Measurements from ENCODE around the gene C21orf91. TPM values are rescaled to one million over a fixed set of nuclear protein-coding genes. Genes with fewer than 3 reads are reported as not detected.
A peak's percentile ranks its signal among the peaks of the same experiment; 100 is the strongest.

Gene C21orf91
- total RNA-seq, 1 donor from 2014 or later: 5.6 TPM

DNA sequence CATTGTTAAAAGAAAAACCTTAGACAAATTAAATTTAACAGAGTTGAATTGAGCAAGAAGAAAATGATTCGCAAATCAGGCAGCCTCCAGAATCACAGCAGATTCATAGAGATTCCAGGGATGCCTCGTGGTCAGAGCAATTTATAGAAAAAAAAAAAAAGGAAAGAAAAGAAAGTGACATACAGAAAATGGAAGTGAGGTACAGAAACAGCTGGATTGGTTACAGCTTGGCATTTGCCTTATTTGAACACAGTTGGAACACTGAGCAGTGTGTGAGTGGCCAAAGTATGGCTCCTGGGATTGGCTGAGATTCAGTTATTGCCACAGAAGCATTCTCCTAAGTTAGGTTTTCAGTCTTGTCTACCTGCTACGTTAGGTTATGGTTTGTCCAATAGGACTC lies 9.1 kb upstream of the C21orf91 start:
- Histone ChIP-seq H3K27me3 (ENCODE audit: control insufficient read depth, insufficient read depth, low read length) (no peaks in the 10 kb centered on the region), H3K36me3 (ENCODE audit: control insufficient read depth, insufficient read depth, low read length) (no peaks in the 10 kb centered on the region), H3K4me3 (ENCODE audit: low read depth, low read length) (no peak overlapping the region)
- no peak for DNase-seq (ENCODE audit: low read depth)
- no peak for TF ChIP-seq CTCF (IDR thresholded peaks at IDR 0.05; ENCODE audit: insufficient read depth, low read length, poor library complexity, severe bottlenecking)

DNA sequence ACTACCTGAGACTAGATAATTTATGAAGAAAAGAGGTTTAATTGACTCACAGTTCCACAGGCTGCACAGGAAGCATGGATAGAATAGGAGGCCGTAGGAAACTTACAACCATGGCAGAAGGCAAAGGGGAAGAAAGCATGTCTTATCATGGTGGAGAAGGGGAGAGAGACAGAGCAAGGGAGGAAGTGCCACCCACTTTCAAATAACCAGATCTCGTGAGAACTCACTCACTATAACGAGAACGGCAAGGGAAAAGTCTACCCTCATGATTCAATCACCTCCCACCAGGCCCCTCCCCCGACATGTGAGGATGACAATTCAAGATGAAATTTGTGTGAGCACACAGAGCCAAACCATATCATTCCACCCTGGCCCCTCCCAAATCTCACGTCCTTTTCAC lies 4.7 kb upstream of the C21orf91 start:
- no peak for DNase-seq (ENCODE audit: low read depth)
- H3K4me3 ChIP-seq (ENCODE audit: low read depth, low read length): no peak overlapping the region
- no peak for TF ChIP-seq CTCF (IDR thresholded peaks at IDR 0.05; ENCODE audit: insufficient read depth, low read length, poor library complexity, severe bottlenecking)
- no peaks in the 10 kb centered on the region for H3K27me3 ChIP-seq (ENCODE audit: control insufficient read depth, insufficient read depth, low read length)
- no peaks in the 10 kb centered on the region for H3K36me3 ChIP-seq (ENCODE audit: control insufficient read depth, insufficient read depth, low read length)

DNA sequence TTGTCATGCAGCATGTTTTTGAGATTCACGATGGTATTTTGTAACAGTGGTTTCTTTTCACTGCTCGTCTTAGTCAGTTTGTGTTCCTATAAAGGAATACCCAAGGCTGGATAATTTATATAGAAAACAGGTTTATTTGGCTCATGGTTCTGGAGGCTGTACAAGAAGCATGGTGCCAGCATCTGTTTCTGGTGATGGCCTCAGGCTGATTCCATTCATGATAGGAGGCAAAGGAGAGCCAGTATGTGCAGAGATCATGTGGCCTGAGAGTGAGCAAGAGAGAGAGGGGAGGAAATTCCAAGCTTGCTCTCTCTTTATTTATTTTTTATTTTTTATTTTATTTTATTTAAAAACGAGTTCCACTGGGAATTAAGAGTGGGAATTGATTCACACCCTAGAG lies 2.0 kb upstream of the C21orf91 start:
- H3K4me3 ChIP-seq (ENCODE audit: low read depth, low read length): no peak overlapping the region
- no peak for TF ChIP-seq CTCF (IDR thresholded peaks at IDR 0.05; ENCODE audit: insufficient read depth, low read length, poor library complexity, severe bottlenecking)
- no peak for DNase-seq (ENCODE audit: low read depth)
- H3K27me3 ChIP-seq (ENCODE audit: control insufficient read depth, insufficient read depth, low read length): no peaks in the 10 kb centered on the region
- no peaks in the 10 kb centered on the region for H3K36me3 ChIP-seq (ENCODE audit: control insufficient read depth, insufficient read depth, low read length)

GRCh38 chr21:17819877-17820229 lies 697 bp upstream of the C21orf91 start:
- DNase-seq (ENCODE audit: low read depth): no peak
- Histone ChIP-seq H3K4me3 (ENCODE audit: low read depth, low read length) (peak overlapping the region; percentile 92), H3K36me3 (ENCODE audit: control insufficient read depth, insufficient read depth, low read length) (no peaks in the 10 kb centered on the region), H3K27me3 (ENCODE audit: control insufficient read depth, insufficient read depth, low read length) (no peaks in the 10 kb centered on the region)
- TF ChIP-seq CTCF (IDR thresholded peaks at IDR 0.05; ENCODE audit: insufficient read depth, low read length, poor library complexity, severe bottlenecking): no peak

DNA sequence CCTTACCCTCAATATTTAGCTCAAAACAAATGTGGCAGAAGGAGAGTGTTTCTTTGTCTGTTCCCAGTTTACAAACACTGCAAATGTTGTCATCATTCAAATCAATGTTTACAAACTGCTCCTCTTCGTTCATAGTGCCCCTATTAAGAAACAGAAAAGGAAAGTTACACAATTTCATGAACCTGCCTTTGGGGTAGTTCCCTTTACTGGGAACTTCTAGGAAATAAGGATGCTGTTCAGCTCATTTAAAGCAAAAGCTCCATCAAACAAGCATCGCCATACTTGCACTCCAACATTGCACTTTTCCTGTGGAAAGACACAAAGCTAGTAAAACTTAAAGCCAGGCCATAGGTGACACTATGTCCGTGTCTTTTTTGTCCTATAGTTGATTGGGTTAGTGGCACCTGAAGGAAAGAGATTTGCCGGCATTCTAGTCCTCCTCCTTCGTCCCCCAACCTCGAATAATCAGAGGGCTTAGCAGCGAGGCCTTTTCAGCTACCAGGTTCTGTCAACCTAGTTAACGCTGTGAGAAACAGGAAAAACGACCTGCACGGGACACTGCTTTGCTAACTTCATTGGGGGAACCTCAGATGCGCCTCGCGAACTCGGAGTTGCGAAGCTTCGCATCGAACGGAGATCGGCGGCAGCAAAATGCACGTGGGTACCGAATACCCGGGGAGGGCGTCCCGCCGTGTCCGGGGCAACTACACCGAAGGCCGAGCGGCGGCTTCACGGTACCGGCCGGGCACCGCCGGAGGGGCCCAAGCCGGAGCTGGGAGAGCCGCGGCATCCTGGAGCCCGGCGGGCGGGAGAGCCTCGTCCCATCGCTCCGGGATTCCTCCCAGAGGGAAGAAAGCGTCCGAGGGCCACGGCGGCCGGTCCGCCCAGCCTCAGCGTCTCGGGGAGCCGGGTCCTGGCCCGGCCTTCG lies 706 bp downstream of the C21orf91 start:
- TF ChIP-seq CTCF (IDR thresholded peaks at IDR 0.05; ENCODE audit: insufficient read depth, low read length, poor library complexity, severe bottlenecking): no peak
- peaks cover 1% of the 10 kb centered on the region for H3K36me3 ChIP-seq (ENCODE audit: control insufficient read depth, insufficient read depth, low read length)
- DNase-seq (ENCODE audit: low read depth): no peak

GRCh38 chr21:17813353-17813752 lies 5.8 kb downstream of the C21orf91 start:
- Histone ChIP-seq H3K4me3 (ENCODE audit: low read depth, low read length) (no peak overlapping the region), H3K36me3 (ENCODE audit: control insufficient read depth, insufficient read depth, low read length) (peaks cover 3% of the 10 kb centered on the region), H3K27me3 (ENCODE audit: control insufficient read depth, insufficient read depth, low read length) (no peaks in the 10 kb centered on the region)
- no peak for DNase-seq (ENCODE audit: low read depth)
- TF ChIP-seq CTCF (IDR thresholded peaks at IDR 0.05; ENCODE audit: insufficient read depth, low read length, poor library complexity, severe bottlenecking): no peak

More for the DNA sequence above, 706 bp downstream of the C21orf91 start:
- H3K4me3 ChIP-seq (ENCODE audit: low read depth, low read length): peak overlapping the region; percentile 92
- H3K27me3 ChIP-seq (ENCODE audit: control insufficient read depth, insufficient read depth, low read length): no peaks in the 10 kb centered on the region

Data from kidney epithelial cell (primary cell).